Right lobe of liver (tissue), 6 donors: ENCODE results near the gene OR8H1. TPM values are rescaled to one million over a fixed set of nuclear protein-coding genes. Genes with fewer than 3 reads are reported as not detected.

Experiments used
- ATAC-seq, 4 donors: fragments of 200-7000 bp; cut with Tn5 transposase; one replicate each; pipeline ENCODE4 v1.9.1; 2020; ENCODE audit warnings: mild to moderate bottlenecking in 4 of 4, moderate library complexity in 4 of 4
- DNase-seq, 3 donors: peaks; one replicate each; pipeline ENCODE4 v3.0.0-alpha.2; 2020
- H3K27ac ChIP-seq, 3 donors: fragments of 200-600 bp; one replicate each; pipeline ENCODE4 v1.8.0; 2022
- H3K27me3 ChIP-seq, 2 donors: fragments of 200-600 bp; one replicate each; pipeline ENCODE4 v1.8.0; 2022
- H3K36me3 ChIP-seq, 4 donors: fragments of 200-600 bp; sonication (generic) in 1 of 4; one replicate each; pipeline versions ENCODE4 v1.5.1 to v1.8.0; 2017 to 2022; ENCODE audit warnings: control low read depth in 1 of 4
- H3K4me1 ChIP-seq, 4 donors: fragments of 200-600 bp; sonication (generic) in 1 of 4; one replicate each; pipeline versions ENCODE4 v1.5.1 to v1.8.0; 2017 to 2022; ENCODE audit warnings: control low read depth in 1 of 4
- H3K4me3 ChIP-seq, 3 donors: fragments of 200-600 bp; one replicate each; pipeline ENCODE4 v1.8.0; 2022
- H3K9me3 ChIP-seq, 4 donors: fragments of 200-600 bp; sonication (generic) in 1 of 4; one replicate each; pipeline versions ENCODE4 v1.5.1 to v1.8.0; 2017 to 2022; ENCODE audit warnings: control low read depth in 1 of 4
- CTCF ChIP-seq, 4 donors: fragments of 200-600 bp in 3 of 4; fragments of 450-650 bp in 1 of 4; IDR thresholded peaks; one replicate each; pipeline versions ENCODE4 v1.5.1 to v1.8.0; 2016 to 2022; ENCODE audit warnings: antibody characterized with exemption in 4 of 4, mild to moderate bottlenecking in 2 of 4
- POLR2A ChIP-seq: fragments of 450-650 bp; IDR thresholded peaks from one replicate; pipeline ENCODE4 v1.6.1; 2017; ENCODE audit warnings: antibody characterized with exemption, mild to moderate bottlenecking
- intact Hi-C, 2 donors: fragments of 100-400 bp; cut with DNase I; formaldehyde crosslinking; loops; one replicate each; pipeline versions ENCODE4 v1.11.2 to v1.14.1; 2022
- total RNA-seq, 6 experiments: library from RNA; depleted of rRNA in 2 of 6; stranded (reverse); fragments of >200 nt in 2 of 6; fragmentation: NEBNext Ultra II Directional in 3 of 6; extraction: Animal tissue kit (Norgen Biotek cat#: 25700) in 3 of 6; gene quantifications; one replicate each; pipeline versions ENCODE4 v1.1.0 to v1.2.4, GENCODE V29; 2016 to 2023
- donor health status: DM: no; HTN: yes; CAD: no.
- donor health status: DM: no; HTN: no; CAD: no.
- donor health status: DM: no; HTN: no; CAD: no.
- donor health status: DM: no; HTN: yes; CAD: no.
- donor health status: DM: no; HTN: yes; CAD: no.

Gene OR8H1
- total RNA-seq, 6 experiments from 2014 or later, result not detected

- ATAC-seq (no peak), DNase-seq (no peak)
- Histone ChIP-seq H3K27ac (no peak within 1 kb of the TSS), H3K4me3 (no peak within 1 kb of the TSS), H3K36me3 (no peaks in the 10 kb centered on the region), H3K4me1 (no peaks in the 10 kb centered on the region), H3K9me3 (no peaks in the 10 kb centered on the region), H3K27me3 (no peaks in the 10 kb centered on the region)
- intact Hi-C loops, result no loop called here
- TF ChIP-seq CTCF (IDR thresholded peaks at IDR 0.05) (no peak), POLR2A (no peak)
Measured at GRCh38 chr11:56251954-56252353, 40.1 kb downstream of the OR8H1 start, which contains the start of gene OR5T3. Gene OR5T3 (plus strand): TSS chr11:56252254. CDS start chr11:56252254, 0 bp downstream.

Other genes with a start within 250 kb of the OR8H1 start
- not detected for gene OR8I2, start 198.9 kb downstream of the OR8H1 start, total RNA-seq
- not detected for gene OR8H2, start 188.6 kb downstream of the OR8H1 start, total RNA-seq
- gene OR8H3, start 169.9 kb downstream of the OR8H1 start, total RNA-seq, result not detected
- not detected for gene OR8J3, start 152.1 kb downstream of the OR8H1 start, total RNA-seq
- gene OR8K5, start 131.9 kb downstream of the OR8H1 start, total RNA-seq, result not detected
- not detected for gene OR5J2, start 115.6 kb downstream of the OR8H1 start, total RNA-seq
- not detected for gene OR5T2, start 58.0 kb downstream of the OR8H1 start, total RNA-seq
- gene OR5T3, start 40.0 kb downstream of the OR8H1 start, total RNA-seq, result not detected
- gene OR5T1, start 18.1 kb downstream of the OR8H1 start, total RNA-seq, result not detected
- not detected for gene OR8K3, start 22.9 kb upstream of the OR8H1 start, total RNA-seq
- gene OR8K1, start 53.8 kb upstream of the OR8H1 start, total RNA-seq, result not detected
- gene OR8J1, start 62.0 kb upstream of the OR8H1 start, total RNA-seq, result not detected
- gene OR8U1, start 83.4 kb upstream of the OR8H1 start, total RNA-seq, result not detected
- not detected for gene OR5AL1, start 120.4 kb upstream of the OR8H1 start, total RNA-seq
- gene OR5M3, start 181.1 kb upstream of the OR8H1 start, total RNA-seq, result not detected
- not detected for gene OR5M8, start 199.1 kb upstream of the OR8H1 start, total RNA-seq